Activated CD8-positive, alpha-beta memory T cell treated with anti-CD3 and anti-CD28 coated beads for 1 hour (primary cell): Measurements from ENCODE around the gene SLCO3A1.
"Not testable (repeated sequence)": the region's sequence is repeated elsewhere in the genome, so short reads cannot be mapped to it uniquely, and the experiment has no call there.

ENCODE experiments used
- DNase-seq, 2 donors: peaks; one replicate each; pipeline ENCODE4 v3.0.0-alpha.2; 2020; ENCODE audit warnings: low read depth in 1 of 2; ENCODE audit errors: extremely low read depth in 1 of 2

SLCO3A1 gene

GRCh38 chr15:92028389-92028724 lies 174.8 kb downstream of the SLCO3A1 start:
- no peak for DNase-seq

- DNase-seq, result no peak
Observed at GRCh38 chr15:92029767-92030166, 176.3 kb downstream of the SLCO3A1 start.

GRCh38 chr15:92033314-92033713 lies 179.8 kb downstream of the SLCO3A1 start:
- no peak for DNase-seq

GRCh38 chr15:92033723-92034122 lies 180.2 kb downstream of the SLCO3A1 start:
- no peak for DNase-seq

GRCh38 chr15:92034227-92034626 lies 180.7 kb downstream of the SLCO3A1 start:
- no peak for DNase-seq

- DNase-seq, result no peak
Observed at GRCh38 chr15:92035551-92035950, 182.0 kb downstream of the SLCO3A1 start.

GRCh38 chr15:92035961-92036360 lies 182.5 kb downstream of the SLCO3A1 start:
- DNase-seq, result no peak

GRCh38 chr15:92037491-92037890 lies 184.0 kb downstream of the SLCO3A1 start:
- DNase-seq, result no peak

GRCh38 chr15:92040350-92040749 lies 186.8 kb downstream of the SLCO3A1 start:
- no peak for DNase-seq

GRCh38 chr15:92041371-92041770 lies 187.9 kb downstream of the SLCO3A1 start:
- DNase-seq, result no peak

- no peak for DNase-seq
Observed at GRCh38 chr15:92043283-92043682, 189.8 kb downstream of the SLCO3A1 start.

GRCh38 chr15:92044203-92044909 lies 190.8 kb downstream of the SLCO3A1 start:
- DNase-seq, result no peak

- DNase-seq, result no peak
Observed at GRCh38 chr15:92047900-92048299, 194.4 kb downstream of the SLCO3A1 start.

GRCh38 chr15:92048739-92049138 lies 195.2 kb downstream of the SLCO3A1 start:
- no peak for DNase-seq

GRCh38 chr15:92049290-92049989 lies 195.9 kb downstream of the SLCO3A1 start:
- DNase-seq, result no peak

- DNase-seq, result no peak
Observed at GRCh38 chr15:92050220-92050898, 196.9 kb downstream of the SLCO3A1 start.

GRCh38 chr15:92051716-92052115 lies 198.2 kb downstream of the SLCO3A1 start:
- DNase-seq, result no peak

- DNase-seq, result no peak
Observed at GRCh38 chr15:92053753-92054316, 200.3 kb downstream of the SLCO3A1 start.

- no peak for DNase-seq
Observed at GRCh38 chr15:92056875-92057274, 203.4 kb downstream of the SLCO3A1 start.

GRCh38 chr15:92059036-92059970 lies 205.8 kb downstream of the SLCO3A1 start:
- no peak for DNase-seq

- DNase-seq, result not testable (repeated sequence)
Observed at GRCh38 chr15:92059971-92060311, 206.4 kb downstream of the SLCO3A1 start.
